Sigmoid colon (tissue), 7 donors: ENCODE measurements around the gene IQGAP2. TPM values are rescaled to one million over a fixed set of nuclear protein-coding genes. Genes with fewer than 3 reads are reported as not detected.

ENCODE experiments used
- DNase-seq: peaks from one replicate; pipeline ENCODE4 v3.0.0-alpha.2; 2019
- H3K27ac ChIP-seq, 4 donors: fragments of 200-600 bp; sonication (generic); one replicate each; pipeline ENCODE4 v1.5.1; 2016 to 2019; ENCODE audit warnings: mild to moderate bottlenecking in 1 of 4
- H3K27me3 ChIP-seq, 3 donors: fragments of 200-600 bp; sonication (generic); one replicate each; pipeline ENCODE4 v1.5.1; 2019; ENCODE audit warnings: mild to moderate bottlenecking in 1 of 3
- H3K36me3 ChIP-seq, 4 donors: fragments of 200-600 bp; sonication (generic); one replicate each; pipeline ENCODE4 v1.5.1; 2016 to 2019
- H3K4me1 ChIP-seq, 4 donors: fragments of 200-600 bp; sonication (generic); one replicate each; pipeline ENCODE4 v1.5.1; 2017 to 2019
- H3K4me3 ChIP-seq, 4 donors: fragments of 200-600 bp; sonication (generic); one replicate each; pipeline ENCODE4 v1.5.1; 2017 to 2019; ENCODE audit warnings: mild to moderate bottlenecking in 2 of 4, moderate library complexity in 1 of 4
- H3K9me3 ChIP-seq, 4 donors: fragments of 200-600 bp in 3 of 4; sonication (generic) in 3 of 4; one replicate each; pipeline versions ENCODE4 v1.5.1 to v1.6.1; 2013 to 2019
- CTCF ChIP-seq, 4 experiments: fragments of 450-650 bp in 3 of 4; fragments of 200-600 bp in 1 of 4; IDR thresholded peaks; one replicate each; pipeline ENCODE4 v1.5.1; 2016 to 2019; ENCODE audit warnings: antibody characterized with exemption in 4 of 4, mild to moderate bottlenecking in 3 of 4, moderate library complexity in 2 of 4
- EP300 ChIP-seq, 4 donors: sonication (generic); formaldehyde crosslinking; IDR thresholded peaks; one replicate each; pipeline ENCODE4 v1.6.1; 2017; ENCODE audit warnings: antibody characterized with exemption in 4 of 4
- POLR2A ChIP-seq, 2 donors: fragments of 450-650 bp; IDR thresholded peaks; one replicate each; pipeline ENCODE4 v1.6.1; 2016; ENCODE audit warnings: antibody characterized with exemption in 2 of 2, mild to moderate bottlenecking in 2 of 2, moderate library complexity in 2 of 2
- POLR2AphosphoS5 ChIP-seq, 4 donors: sonication (generic); formaldehyde crosslinking; IDR thresholded peaks; one replicate each; pipeline ENCODE4 v1.6.1; 2017; ENCODE audit warnings: antibody characterized with exemption in 4 of 4
- WGBS, 2 donors: extraction: QIAGEN DNeasy Blood & Tissue Kit; methylation state at CpG; one replicate each; pipeline ENCODE4 v1.1.7; 2013; 5-methylcytosine and 5-hydroxymethylcytosine counted together
- intact Hi-C: fragments of 100-400 bp; cut with DNase I; formaldehyde crosslinking; loops from one replicate; pipeline ENCODE4 v1.15.1; 2023
- polyA plus RNA-seq, 3 donors: library from polyadenylated mRNA; stranded (reverse); fragments of 200-250 nt; gene quantifications; one replicate each; pipeline ENCODE4 v1.2.3, GENCODE V29; 2013
- total RNA-seq, 4 donors: library from RNA; depleted of rRNA; stranded (reverse); fragments of >200 nt; gene quantifications; one replicate each; pipeline ENCODE4 v1.1.0, GENCODE V29; 2016
- donor health status: healthy with polysubstance abuse.
- donor health status: Bipolar disorder and iron deficiency.
- donor health status: healthy.

IQGAP2 gene
- total and polyA plus RNA-seq, 7 donors: 15.0 to 85.3 (median 24.6) TPM

GRCh38 chr5:76529464-76530344 lies 126.6 kb downstream of the IQGAP2 start:
- WGBS, 2 donors: 98% methylated on average over 10 of the region's 10 CpGs
- no peak for TF ChIP-seq CTCF (IDR thresholded peaks at IDR 0.05)
- no peak for TF ChIP-seq POLR2AphosphoS5 (IDR thresholded peaks at IDR 0.05)
- TF ChIP-seq POLR2A (IDR thresholded peaks at IDR 0.05): no peak
- TF ChIP-seq EP300 (IDR thresholded peaks at IDR 0.05): no peak
- H3K9me3 ChIP-seq: no peaks in the 10 kb centered on the region
- intact Hi-C loops: no loop called here
- no peaks in the 10 kb centered on the region for H3K27me3 ChIP-seq
- no peak overlapping the region for H3K27ac ChIP-seq
- no peaks in the 10 kb centered on the region for H3K36me3 ChIP-seq
- H3K4me3 ChIP-seq: no peak overlapping the region
- no peaks in the 10 kb centered on the region for H3K4me1 ChIP-seq
- no peak for DNase-seq

GRCh38 chr5:76532052-76532451 lies 129.0 kb downstream of the IQGAP2 start:
- no peaks in the 10 kb centered on the region for H3K9me3 ChIP-seq
- H3K27ac ChIP-seq: no peak overlapping the region
- 93 to 99% methylated on average over 3 of the region's 3 CpGs for WGBS, 2 donors
- no peaks in the 10 kb centered on the region for H3K27me3 ChIP-seq
- intact Hi-C loops: no loop called here
- H3K4me1 ChIP-seq: no peaks in the 10 kb centered on the region
- no peak for DNase-seq
- H3K36me3 ChIP-seq: no peaks in the 10 kb centered on the region
- H3K4me3 ChIP-seq: no peak overlapping the region
- TF ChIP-seq CTCF (IDR thresholded peaks at IDR 0.05) (no peak), EP300 (IDR thresholded peaks at IDR 0.05) (no peak), POLR2AphosphoS5 (IDR thresholded peaks at IDR 0.05) (no peak), POLR2A (IDR thresholded peaks at IDR 0.05) (no peak)

GRCh38 chr5:76532973-76533372 lies 129.9 kb downstream of the IQGAP2 start:
- DNase-seq: no peak
- Histone ChIP-seq H3K27me3 (no peaks in the 10 kb centered on the region), H3K9me3 (no peaks in the 10 kb centered on the region), H3K4me1 (no peaks in the 10 kb centered on the region), H3K36me3 (no peaks in the 10 kb centered on the region), H3K27ac (no peak overlapping the region), H3K4me3 (no peak overlapping the region)
- intact Hi-C loops: no loop called here
- TF ChIP-seq EP300 (IDR thresholded peaks at IDR 0.05) (no peak), POLR2A (IDR thresholded peaks at IDR 0.05) (no peak), CTCF (IDR thresholded peaks at IDR 0.05) (no peak), POLR2AphosphoS5 (IDR thresholded peaks at IDR 0.05) (no peak)
- WGBS, 2 donors: 98 to 100% methylated on average over 4 of the region's 4 CpGs

DNA sequence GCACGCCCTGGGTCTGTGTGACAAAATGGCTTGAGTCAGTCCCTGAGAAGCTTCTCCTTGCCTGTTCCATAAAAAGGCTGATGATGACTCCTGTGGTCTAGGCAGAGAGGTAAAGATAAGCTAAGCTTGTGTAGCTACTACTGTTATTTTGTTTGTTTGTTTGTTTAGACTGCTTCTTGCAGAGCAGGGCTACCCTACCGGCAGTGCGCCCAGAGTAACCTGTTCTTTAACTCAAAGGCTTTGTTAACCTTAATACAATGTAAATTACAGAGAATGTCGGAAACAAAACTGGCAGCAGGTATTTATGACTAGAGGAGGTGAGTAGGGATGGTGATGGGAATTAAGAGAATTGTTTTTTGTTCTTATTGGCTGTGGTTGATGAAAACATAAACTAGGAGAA lies 132.5 kb downstream of the IQGAP2 start:
- TF ChIP-seq POLR2A (IDR thresholded peaks at IDR 0.05): no peak
- no peak for TF ChIP-seq POLR2AphosphoS5 (IDR thresholded peaks at IDR 0.05)
- TF ChIP-seq CTCF (IDR thresholded peaks at IDR 0.05): no peak
- no peak for TF ChIP-seq EP300 (IDR thresholded peaks at IDR 0.05)
- no peak for DNase-seq
- H3K9me3 ChIP-seq: no peaks in the 10 kb centered on the region
- no peaks in the 10 kb centered on the region for H3K4me1 ChIP-seq
- no peaks in the 10 kb centered on the region for H3K27me3 ChIP-seq
- intact Hi-C loops: no loop called here
- WGBS, 2 donors: 88 to 89% methylated on average over 4 of the region's 4 CpGs
- H3K36me3 ChIP-seq: no peaks in the 10 kb centered on the region
- no peak overlapping the region for H3K4me3 ChIP-seq
- no peak overlapping the region for H3K27ac ChIP-seq
